CD4-positive, alpha-beta T cell treated with Interleukin-2 at 100 ng/mL for 4 hours (primary cell): ENCODE measurements around the gene CCDC81.

Experiments
- DNase-seq: peaks from one replicate; pipeline ENCODE4 v3.0.0-alpha.2; 2020; ENCODE audit warnings: low spot score

The CCDC81 gene

GRCh38 chr11:86468169-86468568 is 93.5 kb downstream of the CCDC81 start:
- no peak for DNase-seq

GRCh38 chr11:86469491-86470388 is 95.1 kb downstream of the CCDC81 start:
- DNase-seq, result no peak
